SK-MEL-5 (cell line): ENCODE data around the gene TBXA2R. TPM values are rescaled to one million over a fixed set of nuclear protein-coding genes. Genes with fewer than 3 reads are reported as not detected.
A peak's percentile ranks its signal among the peaks of the same experiment; 100 is the strongest.

Experiments
- DNase-seq: peaks from one replicate; pipeline ENCODE4 v3.0.0-alpha.2; 2016; ENCODE audit warnings: low read depth, low spot score
- in situ Hi-C: cut with HindIII; loops from 2 replicates; pipeline ENCODE4 v1.10.0; 2016; ENCODE audit warnings: low sequenced_read_pairs, high pct_unique_total_duplicates, low pct_unique_long_range_greater_than_20kb
- total RNA-seq: library from RNA; depleted of rRNA; stranded (reverse); fragments of >200 nt; shearing (Covaris generic); gene quantifications from 2 replicates; pipeline ENCODE4 v1.2.3, GENCODE V29; 2014

The TBXA2R gene
- total RNA-seq, 1 experiment from 2014 or later = 0.16 TPM

GRCh38 chr19:3626473-3627350 lies 20.0 kb upstream of the TBXA2R start, which contains the start of gene CACTIN:
TSS of gene CACTIN (minus strand) at chr19:3626790. CDS start at chr19:3626762, 28 bp downstream.
- DNase-seq = peak; percentile 96
- in situ Hi-C loops = no loop called here

- in situ Hi-C loops = no loop called here
- no peak for DNase-seq
Observed at GRCh38 chr19:3625996-3626472, 19.4 kb upstream of the TBXA2R start.

GRCh38 chr19:3623716-3624115 lies 17.0 kb upstream of the TBXA2R start:
- in situ Hi-C loops = no loop called here
- DNase-seq = no peak

- no peak for DNase-seq
- in situ Hi-C loops = no loop called here
Observed at GRCh38 chr19:3622224-3622623, 15.5 kb upstream of the TBXA2R start.

GRCh38 chr19:3621689-3622088 lies 15.0 kb upstream of the TBXA2R start:
- no peak for DNase-seq
- in situ Hi-C loops = no loop called here

- DNase-seq = no peak
- in situ Hi-C loops = no loop called here
Observed at GRCh38 chr19:3620817-3621547, 14.3 kb upstream of the TBXA2R start.

GRCh38 chr19:3620145-3620816 lies 13.6 kb upstream of the TBXA2R start:
- no peak for DNase-seq
- in situ Hi-C loops = no loop called here

- in situ Hi-C loops = no loop called here
- no peak for DNase-seq
Observed at GRCh38 chr19:3619631-3620012, 12.9 kb upstream of the TBXA2R start.

GRCh38 chr19:3618811-3619630 lies 12.3 kb upstream of the TBXA2R start:
- DNase-seq = no peak
- in situ Hi-C loops = no loop called here

- DNase-seq = peak; percentile 54
- in situ Hi-C loops = no loop called here
Observed at GRCh38 chr19:3618144-3618810, 11.6 kb upstream of the TBXA2R start.

GRCh38 chr19:3617463-3617862 lies 10.8 kb upstream of the TBXA2R start:
- no peak for DNase-seq

GRCh38 chr19:3615524-3616135 lies 9.0 kb upstream of the TBXA2R start:
- no peak for DNase-seq
- in situ Hi-C loops = no loop called here

More at GRCh38 chr19:3617463-3617862, 10.8 kb upstream of the TBXA2R start:
- in situ Hi-C loops = no loop called here

- DNase-seq = no peak
- in situ Hi-C loops = no loop called here
Observed at GRCh38 chr19:3614858-3615505, 8.3 kb upstream of the TBXA2R start.

- in situ Hi-C loops = no loop called here
- no peak for DNase-seq
Observed at GRCh38 chr19:3613818-3614661, 7.4 kb upstream of the TBXA2R start.
